ENCODE data around the gene ACOT2.

Gene ACOT2

DNA sequence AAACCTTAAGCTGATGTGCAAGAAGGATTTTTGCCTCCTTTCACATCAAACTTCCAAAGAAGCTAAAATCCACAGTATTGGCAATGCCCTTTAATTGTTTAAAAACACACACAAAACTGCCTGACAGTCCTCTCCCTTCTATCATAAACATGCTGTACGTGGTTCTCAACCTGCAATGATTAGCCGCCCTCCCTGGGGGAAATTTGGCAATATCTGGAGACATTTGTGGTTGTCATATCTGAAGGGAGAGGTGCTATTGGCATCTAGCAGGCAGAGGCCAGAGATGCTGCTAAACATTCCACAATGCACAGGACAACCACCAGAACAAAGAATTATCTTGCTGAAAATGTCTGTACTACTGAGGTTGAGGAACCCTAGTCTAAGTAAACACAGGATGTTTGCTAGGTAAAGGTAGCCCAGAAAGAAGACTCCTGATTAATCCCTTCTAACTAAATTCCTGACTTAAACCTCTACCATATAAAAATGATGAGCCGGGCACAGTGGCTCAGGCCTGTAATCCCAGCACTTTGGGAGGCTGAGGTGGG is 44.5 kb downstream of the ACOT2 start:
- in situ Hi-C loops (cut with HindIII; ENCODE audit: low sequenced_read_pairs), result no loop called here

DNA sequence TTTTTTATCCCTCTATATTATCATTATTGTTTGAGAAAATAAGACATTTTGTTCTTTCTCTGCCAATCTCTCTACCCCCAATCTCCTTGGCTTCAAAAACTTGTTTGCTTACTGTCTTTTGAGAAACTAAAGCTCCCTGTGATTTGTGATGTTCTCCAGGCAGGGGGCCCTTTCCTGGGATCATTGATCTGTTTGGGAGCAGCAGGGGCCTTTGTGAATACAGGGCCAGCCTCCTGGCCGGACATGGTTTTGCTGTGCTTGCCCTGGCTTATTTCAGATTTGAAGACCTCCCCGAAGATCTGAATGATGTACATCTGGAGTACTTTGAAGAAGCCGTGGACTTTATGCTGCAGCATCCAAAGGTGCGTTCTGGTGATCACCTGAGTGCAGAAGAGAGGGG is 47.8 kb downstream of the ACOT2 start:
- in situ Hi-C loops (cut with HindIII; ENCODE audit: low sequenced_read_pairs), result no loop called here

DNA sequence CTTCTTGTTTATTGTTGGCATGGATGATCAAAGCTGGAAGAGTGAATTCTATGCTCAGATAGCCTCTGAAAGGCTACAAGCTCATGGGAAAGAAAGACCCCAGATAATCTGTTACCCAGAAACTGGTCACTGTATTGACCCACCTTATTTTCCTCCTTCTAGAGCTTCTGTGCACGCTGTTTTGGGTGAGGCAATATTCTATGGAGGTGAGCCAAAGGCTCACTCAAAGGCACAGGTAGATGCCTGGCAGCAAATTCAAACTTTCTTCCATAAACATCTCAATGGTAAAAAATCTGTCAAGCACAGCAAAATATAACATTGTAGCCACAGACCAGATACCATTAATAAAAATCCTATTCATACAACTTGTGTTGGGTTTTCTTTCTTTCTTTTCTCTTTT is 50.5 kb downstream of the ACOT2 start:
- in situ Hi-C loops (cut with HindIII; ENCODE audit: low sequenced_read_pairs), result no loop called here

DNA sequence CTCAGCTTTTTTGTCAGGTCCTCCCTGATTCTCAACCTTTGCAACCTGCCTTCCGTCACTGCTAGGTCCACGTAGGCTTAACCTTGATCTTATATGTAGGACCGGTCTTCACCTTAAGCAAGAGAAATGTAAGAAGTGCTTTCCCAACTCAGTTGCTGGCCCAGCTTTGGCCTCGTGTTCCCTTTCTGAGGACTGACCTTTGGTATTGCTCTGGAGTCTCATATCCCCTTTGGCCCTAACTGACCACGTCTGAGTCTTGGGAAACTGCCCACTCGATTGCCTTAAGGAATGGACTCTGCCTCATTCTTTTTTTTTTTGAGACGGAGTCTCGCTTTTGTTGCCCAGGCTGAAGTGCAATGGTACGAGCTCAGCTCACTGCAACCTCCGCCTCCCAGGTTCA is 51.3 kb downstream of the ACOT2 start:
- in situ Hi-C loops (cut with HindIII; ENCODE audit: low sequenced_read_pairs), result no loop called here

DNA sequence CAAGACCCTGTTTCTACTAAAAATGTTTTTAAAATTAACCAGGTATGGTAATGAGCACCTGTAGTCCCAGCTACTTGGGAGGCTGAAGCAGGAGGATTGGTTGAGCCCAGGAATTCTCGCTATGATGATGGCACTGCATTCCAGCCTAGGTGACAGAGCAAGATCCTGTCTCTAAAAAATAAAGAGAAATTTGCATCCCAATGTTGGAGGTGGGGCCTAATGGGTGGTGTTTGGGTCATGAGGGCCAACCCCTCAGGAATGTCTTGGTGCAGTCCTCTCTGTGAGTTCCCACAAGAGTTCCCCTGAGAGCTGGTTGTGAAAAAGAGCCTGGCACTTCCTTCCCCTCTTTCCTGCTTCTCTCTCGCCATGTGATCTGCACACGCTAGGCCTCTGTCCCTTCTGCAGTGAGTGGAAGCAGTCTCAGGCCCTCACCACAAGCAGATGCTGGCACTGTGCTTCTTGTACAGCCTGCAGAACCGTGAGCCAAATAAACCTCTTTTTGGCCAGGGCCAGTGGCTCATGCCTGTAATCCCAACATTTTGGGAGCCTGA is 54.6 kb downstream of the ACOT2 start:
- in situ Hi-C loops (cut with HindIII; ENCODE audit: low sequenced_read_pairs), result no loop called here
